ENCODE data around the gene EVA1A. TPM values are rescaled to one million over a fixed set of nuclear protein-coding genes. Genes with fewer than 3 reads are reported as not detected.

Gene EVA1A
- total RNA-seq, 1 donor from 2014 or later, result 112 TPM

DNA sequence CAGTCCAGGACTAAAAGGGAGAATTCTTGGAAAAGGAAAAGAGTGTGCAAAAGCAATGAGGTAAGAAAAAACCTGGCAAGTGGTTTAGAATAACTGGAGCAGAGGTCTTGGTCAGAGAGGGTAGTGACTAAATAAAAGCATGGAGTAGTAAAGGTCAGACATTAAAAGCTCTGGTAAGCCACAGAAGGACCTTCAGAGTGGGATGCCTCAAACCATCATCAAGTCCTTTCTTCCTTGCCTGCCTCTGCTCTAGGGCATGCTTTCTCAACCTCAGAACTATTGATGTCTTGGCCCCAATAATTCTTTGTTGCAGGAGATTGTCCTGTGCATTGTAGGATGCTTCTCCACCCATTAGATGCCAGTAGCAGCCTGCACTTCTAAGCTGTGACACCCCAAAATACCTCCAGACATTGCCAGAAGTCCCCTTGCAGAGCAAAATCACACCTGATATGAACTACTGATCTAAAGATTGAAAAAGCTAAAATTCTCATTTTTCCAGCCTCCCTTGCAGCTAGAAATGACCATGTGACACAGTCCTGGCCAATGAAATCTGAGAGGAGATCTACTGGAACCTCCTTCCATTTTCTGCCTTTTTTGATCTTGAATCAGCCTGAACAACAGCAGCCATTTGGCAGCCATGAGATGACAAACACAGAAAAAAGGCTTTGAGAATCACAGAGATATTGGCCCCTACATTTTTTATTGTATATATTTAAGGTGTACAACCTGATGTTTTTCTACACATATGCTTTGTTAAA is 48.1 kb downstream of the EVA1A start:
- TF ChIP-seq, protein P1, sequence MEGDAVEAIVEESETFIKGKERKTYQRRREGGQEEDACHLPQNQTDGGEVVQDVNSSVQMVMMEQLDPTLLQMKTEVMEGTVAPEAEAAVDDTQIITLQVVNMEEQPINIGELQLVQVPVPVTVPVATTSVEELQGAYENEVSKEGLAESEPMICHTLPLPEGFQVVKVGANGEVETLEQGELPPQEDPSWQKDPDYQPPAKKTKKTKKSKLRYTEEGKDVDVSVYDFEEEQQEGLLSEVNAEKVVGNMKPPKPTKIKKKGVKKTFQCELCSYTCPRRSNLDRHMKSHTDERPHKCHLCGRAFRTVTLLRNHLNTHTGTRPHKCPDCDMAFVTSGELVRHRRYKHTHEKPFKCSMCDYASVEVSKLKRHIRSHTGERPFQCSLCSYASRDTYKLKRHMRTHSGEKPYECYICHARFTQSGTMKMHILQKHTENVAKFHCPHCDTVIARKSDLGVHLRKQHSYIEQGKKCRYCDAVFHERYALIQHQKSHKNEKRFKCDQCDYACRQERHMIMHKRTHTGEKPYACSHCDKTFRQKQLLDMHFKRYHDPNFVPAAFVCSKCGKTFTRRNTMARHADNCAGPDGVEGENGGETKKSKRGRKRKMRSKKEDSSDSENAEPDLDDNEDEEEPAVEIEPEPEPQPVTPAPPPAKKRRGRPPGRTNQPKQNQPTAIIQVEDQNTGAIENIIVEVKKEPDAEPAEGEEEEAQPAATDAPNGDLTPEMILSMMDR (IDR thresholded peaks at IDR 0.05; ENCODE audit: insufficient read depth, low read length, poor library complexity, severe bottlenecking), result no peak
- no peak overlapping the region for H3K4me3 ChIP-seq (ENCODE audit: low read depth, low read length)
- H3K36me3 ChIP-seq (ENCODE audit: control insufficient read depth, insufficient read depth, low read length), result peaks cover 4% of the 10 kb centered on the region
- no peaks in the 10 kb centered on the region for H3K27me3 ChIP-seq (ENCODE audit: control insufficient read depth, insufficient read depth, low read length)
- no peak for DNase-seq (ENCODE audit: low read depth)

DNA sequence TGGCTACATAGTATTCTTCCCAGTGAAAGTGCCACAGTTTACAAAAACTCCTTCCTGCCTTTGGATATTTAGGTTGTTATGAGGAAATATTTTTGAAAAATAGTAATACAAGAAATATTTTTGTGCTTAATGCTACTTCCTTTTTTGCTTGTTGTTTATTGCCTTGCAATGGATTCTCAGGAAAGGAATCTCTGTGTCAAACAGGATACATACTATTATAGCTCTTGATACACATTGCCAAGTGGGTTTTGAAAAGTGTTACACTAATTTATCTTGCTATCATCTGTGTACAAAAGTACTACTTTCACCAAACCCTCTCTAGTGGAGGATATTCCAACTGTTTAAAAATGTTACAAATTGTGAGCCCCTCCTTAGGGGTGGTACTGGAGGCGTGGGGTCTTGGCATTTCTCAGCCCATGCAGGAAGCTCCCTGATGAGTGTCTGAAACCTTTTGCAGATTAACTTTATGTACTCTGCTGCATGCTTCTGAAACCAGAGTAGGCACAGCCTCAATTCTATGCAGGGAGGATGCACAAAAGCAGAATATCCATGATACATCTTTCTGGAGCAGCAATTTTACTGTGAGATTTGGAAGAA is 54.5 kb downstream of the EVA1A start:
- H3K27me3 ChIP-seq (ENCODE audit: control insufficient read depth, insufficient read depth, low read length), result no peaks in the 10 kb centered on the region
- no peak for DNase-seq (ENCODE audit: low read depth)
- H3K36me3 ChIP-seq (ENCODE audit: control insufficient read depth, insufficient read depth, low read length), result no peaks in the 10 kb centered on the region
- no peak overlapping the region for H3K4me3 ChIP-seq (ENCODE audit: low read depth, low read length)
- TF ChIP-seq, protein P1 (IDR thresholded peaks at IDR 0.05; ENCODE audit: insufficient read depth, low read length, poor library complexity, severe bottlenecking), result no peak

DNA sequence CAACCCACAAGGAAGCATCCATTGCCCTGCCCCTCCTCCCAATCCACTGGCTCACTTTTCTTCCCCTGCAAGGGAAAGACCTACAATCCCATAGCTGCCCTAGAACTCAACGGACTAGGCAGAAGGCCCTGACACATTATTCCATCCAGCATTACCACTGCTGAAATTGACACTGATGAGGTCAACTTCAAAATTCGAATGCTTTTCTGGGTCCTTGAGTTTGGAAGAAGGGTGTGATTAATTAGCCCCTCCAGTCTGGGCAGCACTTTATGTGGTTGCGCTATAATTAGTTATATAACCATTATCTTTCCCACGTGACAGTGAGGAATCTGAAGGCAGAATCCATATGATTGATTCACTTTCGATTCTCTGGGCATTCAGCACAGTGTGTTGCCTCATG is 55.7 kb downstream of the EVA1A start:
- H3K27me3 ChIP-seq (ENCODE audit: control insufficient read depth, insufficient read depth, low read length), result no peaks in the 10 kb centered on the region
- no peaks in the 10 kb centered on the region for H3K36me3 ChIP-seq (ENCODE audit: control insufficient read depth, insufficient read depth, low read length)
- TF ChIP-seq, protein P1 (IDR thresholded peaks at IDR 0.05; ENCODE audit: insufficient read depth, low read length, poor library complexity, severe bottlenecking), result no peak
- H3K4me3 ChIP-seq (ENCODE audit: low read depth, low read length), result no peak overlapping the region
- no peak for DNase-seq (ENCODE audit: low read depth)

DNA sequence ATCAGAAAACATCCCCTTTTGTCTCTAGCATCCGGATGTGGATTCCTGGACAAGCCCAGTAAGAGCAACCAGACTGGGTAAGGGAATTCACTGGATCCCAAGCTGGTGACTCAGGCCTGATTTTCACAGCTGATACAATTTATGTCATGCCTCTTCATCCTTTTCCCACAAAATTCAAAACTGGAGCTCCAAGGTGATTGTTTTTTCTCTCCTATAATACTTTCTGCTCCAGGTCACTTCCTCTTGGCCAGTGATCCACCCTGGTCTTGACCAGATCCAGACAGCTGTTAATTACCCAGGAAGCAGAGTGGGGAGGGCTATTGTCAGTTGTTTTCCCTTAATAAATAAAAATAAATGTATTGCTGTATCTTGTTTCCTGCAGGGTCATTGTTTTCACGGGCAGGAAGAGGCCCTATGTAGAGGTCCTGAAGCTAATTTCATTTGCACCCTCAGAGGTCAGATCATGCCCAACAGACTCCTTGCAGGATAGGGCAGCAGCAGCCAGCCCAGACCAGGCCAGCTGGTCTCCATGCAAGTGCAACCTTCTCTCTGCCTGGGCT is 57.6 kb downstream of the EVA1A start:
- Histone ChIP-seq H3K27me3 (ENCODE audit: control insufficient read depth, insufficient read depth, low read length) (no peaks in the 10 kb centered on the region), H3K4me3 (ENCODE audit: low read depth, low read length) (no peak overlapping the region), H3K36me3 (ENCODE audit: control insufficient read depth, insufficient read depth, low read length) (no peaks in the 10 kb centered on the region)
- peak; percentile 77 for DNase-seq (ENCODE audit: low read depth)
- TF ChIP-seq, protein P1 (IDR thresholded peaks at IDR 0.05; ENCODE audit: insufficient read depth, low read length, poor library complexity, severe bottlenecking), result no peak

DNA sequence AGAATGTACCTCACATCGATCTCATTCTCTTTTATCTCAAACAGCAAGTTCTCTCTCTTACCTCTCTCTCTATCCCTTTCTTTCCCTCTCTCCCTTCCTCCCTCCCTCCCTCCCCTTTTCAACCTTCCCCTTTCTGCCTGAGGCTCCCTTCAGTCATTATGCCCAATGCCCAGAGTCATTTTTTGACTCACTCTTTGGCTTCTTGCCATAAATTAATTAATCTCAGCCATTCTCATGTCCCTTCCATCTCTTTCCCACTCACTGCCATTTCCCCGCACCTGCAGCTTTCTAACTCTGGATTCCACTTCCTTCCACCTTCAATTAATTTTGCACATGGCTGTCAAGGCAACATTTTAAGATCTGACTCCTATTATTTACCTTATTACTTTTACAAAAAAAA is 60.1 kb downstream of the EVA1A start:
- TF ChIP-seq, protein P1 (IDR thresholded peaks at IDR 0.05; ENCODE audit: insufficient read depth, low read length, poor library complexity, severe bottlenecking), result no peak
- Histone ChIP-seq H3K27me3 (ENCODE audit: control insufficient read depth, insufficient read depth, low read length) (no peaks in the 10 kb centered on the region), H3K4me3 (ENCODE audit: low read depth, low read length) (no peak overlapping the region), H3K36me3 (ENCODE audit: control insufficient read depth, insufficient read depth, low read length) (no peaks in the 10 kb centered on the region)
- DNase-seq (ENCODE audit: low read depth), result no peak
